Measurements from ENCODE around the gene LTBP4.

LTBP4 gene

GRCh38 chr19:40571831-40572495, 29.2 kb upstream of the LTBP4 start:
- Histone ChIP-seq H3K4me3 (ENCODE audit: insufficient read depth in 1 of 2, low read depth in 1 of 2, low read length in 2 of 2) (no peak overlapping the region), H3K23ac (ENCODE audit: low read length in 2 of 2) (no peak overlapping the region), H3K27ac (ENCODE audit: low read length, poor library complexity, severe bottlenecking) (no peak overlapping the region), H2BK12ac (ENCODE audit: low read length in 2 of 2) (no peak overlapping the region), H3K14ac (ENCODE audit: low read length in 2 of 2) (no peak overlapping the region), H3K4me1 (ENCODE audit: control insufficient read depth, insufficient read depth, low read depth, low read length) (peaks cover 22% of the 10 kb centered on the region), H2AFZ (ENCODE audit: low read depth, low read length) (no peak overlapping the region), H3K79me1 (replicated peaks; ENCODE audit: low read length, poor library complexity, severe bottlenecking) (no peaks in the 10 kb centered on the region), H2BK15ac (ENCODE audit: low read depth, poor library complexity, severe bottlenecking) (no peak overlapping the region), H3K4me2 (ENCODE audit: low read length, poor library complexity, severe bottlenecking) (no peak overlapping the region), H3K4ac (ENCODE audit: low read depth in 1 of 2, low read length in 2 of 2) (no peak overlapping the region), H3K36me3 (ENCODE audit: control insufficient read depth in 1 of 2, insufficient read depth in 2 of 2, low read depth in 1 of 2, low read length in 2 of 2) (no peaks in the 10 kb centered on the region), H2BK5ac (ENCODE audit: low read depth, low read length, poor library complexity, severe bottlenecking) (no peak overlapping the region), H3K9ac (ENCODE audit: low read length) (no peak overlapping the region), H3K27me3 (ENCODE audit: control insufficient read depth in 1 of 2, insufficient read depth in 1 of 2, low read length in 2 of 2) (peaks cover 0 to 16% of the 10 kb centered on the region in 2 experiments), H2BK120ac (ENCODE audit: low read depth, low read length) (no peak overlapping the region), H3K18ac (ENCODE audit: low read depth in 1 of 2, low read length in 2 of 2) (no peak overlapping the region), H4K91ac (ENCODE audit: low read length) (no peak overlapping the region), H4K8ac (ENCODE audit: low read length) (no peak overlapping the region), H2AK5ac (ENCODE audit: low read length, severe bottlenecking) (peak overlapping the region; percentile 56), H3K9me3 (ENCODE audit: control insufficient read depth, low read length) (no peaks in the 10 kb centered on the region)
- 77% methylated on average over 10 of the region's 10 CpGs for WGBS
- no peak for DNase-seq

DNA sequence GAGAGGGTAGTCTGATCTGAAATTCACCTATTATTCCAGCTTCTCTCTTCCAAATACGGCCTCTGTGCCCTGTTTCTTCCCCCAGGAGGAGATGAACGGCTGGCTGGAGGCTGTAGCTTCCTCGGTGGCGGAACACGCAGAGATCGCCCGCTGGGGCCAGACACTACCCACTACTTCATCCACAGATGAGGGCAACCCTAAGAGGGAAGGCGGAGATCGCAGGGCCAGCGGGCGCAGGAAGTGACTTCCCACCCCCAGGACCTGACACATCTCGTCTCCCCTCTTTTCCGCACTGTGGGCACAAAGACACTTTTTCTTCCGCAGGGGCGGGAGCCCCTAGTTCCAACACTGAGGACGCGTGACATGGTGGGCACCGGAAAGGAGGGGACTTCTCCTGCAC, 25.8 kb upstream of the LTBP4 start:
- H3K4ac ChIP-seq (ENCODE audit: low read depth in 1 of 2, low read length in 2 of 2): no peak overlapping the region
- WGBS: 59% methylated on average over 17 of the region's 18 CpGs
- peak overlapping the region in 1 of 2 experiments; percentile 21 for H2BK12ac ChIP-seq (ENCODE audit: low read length in 2 of 2)
- peak overlapping the region; percentile 83 for H4K8ac ChIP-seq (ENCODE audit: low read length)
- H2BK120ac ChIP-seq (ENCODE audit: low read depth, low read length): no peak overlapping the region
- H3K4me1 ChIP-seq (ENCODE audit: control insufficient read depth, insufficient read depth, low read depth, low read length): peaks cover 13% of the 10 kb centered on the region
- H2BK15ac ChIP-seq (ENCODE audit: low read depth, poor library complexity, severe bottlenecking): peak overlapping the region; percentile 61
- H3K4me2 ChIP-seq (ENCODE audit: low read length, poor library complexity, severe bottlenecking): no peak overlapping the region
- H3K4me3 ChIP-seq (ENCODE audit: insufficient read depth in 1 of 2, low read depth in 1 of 2, low read length in 2 of 2): no peak overlapping the region
- H3K23ac ChIP-seq (ENCODE audit: low read length in 2 of 2): no peak overlapping the region
- no peak overlapping the region for H3K9ac ChIP-seq (ENCODE audit: low read length)
- no peak overlapping the region for H3K14ac ChIP-seq (ENCODE audit: low read length in 2 of 2)
- DNase-seq: no peak
- peaks cover 7 to 17% of the 10 kb centered on the region in 2 experiments for H3K36me3 ChIP-seq (ENCODE audit: control insufficient read depth in 1 of 2, insufficient read depth in 2 of 2, low read depth in 1 of 2, low read length in 2 of 2)
- H2AFZ ChIP-seq (ENCODE audit: low read depth, low read length): peak overlapping the region; percentile 18
- no peaks in the 10 kb centered on the region for H3K9me3 ChIP-seq (ENCODE audit: control insufficient read depth, low read length)
- H3K79me1 ChIP-seq (replicated peaks; ENCODE audit: low read length, poor library complexity, severe bottlenecking): peaks cover 11% of the 10 kb centered on the region
- H2BK5ac ChIP-seq (ENCODE audit: low read depth, low read length, poor library complexity, severe bottlenecking): no peak overlapping the region
- H2AK5ac ChIP-seq (ENCODE audit: low read length, severe bottlenecking): no peak overlapping the region
- H3K27me3 ChIP-seq (ENCODE audit: control insufficient read depth in 1 of 2, insufficient read depth in 1 of 2, low read length in 2 of 2): no peaks in the 10 kb centered on the region
- no peak overlapping the region for H3K18ac ChIP-seq (ENCODE audit: low read depth in 1 of 2, low read length in 2 of 2)
- H4K91ac ChIP-seq (ENCODE audit: low read length): peak overlapping the region; percentile 55
- H3K27ac ChIP-seq (ENCODE audit: low read length, poor library complexity, severe bottlenecking): no peak overlapping the region

GRCh38 chr19:40576151-40576584, 25.0 kb upstream of the LTBP4 start:
- peak overlapping the region; percentile 15 for H3K4me2 ChIP-seq (ENCODE audit: low read length, poor library complexity, severe bottlenecking)
- peak overlapping the region; percentile 39 for H2BK120ac ChIP-seq (ENCODE audit: low read depth, low read length)
- no peaks in the 10 kb centered on the region for H3K27me3 ChIP-seq (ENCODE audit: control insufficient read depth in 1 of 2, insufficient read depth in 1 of 2, low read length in 2 of 2)
- H3K36me3 ChIP-seq (ENCODE audit: control insufficient read depth in 1 of 2, insufficient read depth in 2 of 2, low read depth in 1 of 2, low read length in 2 of 2): peaks cover 15 to 24% of the 10 kb centered on the region in 2 experiments
- H3K4me3 ChIP-seq (ENCODE audit: insufficient read depth in 1 of 2, low read depth in 1 of 2, low read length in 2 of 2): peak overlapping the region; percentile 24 to 98
- H3K27ac ChIP-seq (ENCODE audit: low read length, poor library complexity, severe bottlenecking): no peak overlapping the region
- H2BK5ac ChIP-seq (ENCODE audit: low read depth, low read length, poor library complexity, severe bottlenecking): no peak overlapping the region
- peaks cover 16% of the 10 kb centered on the region for H3K79me1 ChIP-seq (replicated peaks; ENCODE audit: low read length, poor library complexity, severe bottlenecking)
- WGBS: 4% methylated on average over 15 of the region's 22 CpGs
- H3K9ac ChIP-seq (ENCODE audit: low read length): peak overlapping the region; percentile 94
- H3K18ac ChIP-seq (ENCODE audit: low read depth in 1 of 2, low read length in 2 of 2): peak overlapping the region; percentile 45 to 88
- H3K4ac ChIP-seq (ENCODE audit: low read depth in 1 of 2, low read length in 2 of 2): peak overlapping the region in 1 of 2 experiments; percentile 54
- peak overlapping the region; percentile 75 for H2BK15ac ChIP-seq (ENCODE audit: low read depth, poor library complexity, severe bottlenecking)
- H3K14ac ChIP-seq (ENCODE audit: low read length in 2 of 2): no peak overlapping the region
- H4K8ac ChIP-seq (ENCODE audit: low read length): peak overlapping the region; percentile 38
- H2AFZ ChIP-seq (ENCODE audit: low read depth, low read length): peak overlapping the region; percentile 62
- H3K4me1 ChIP-seq (ENCODE audit: control insufficient read depth, insufficient read depth, low read depth, low read length): peaks cover 13% of the 10 kb centered on the region
- H2AK5ac ChIP-seq (ENCODE audit: low read length, severe bottlenecking): no peak overlapping the region
- DNase-seq: no peak
- H3K9me3 ChIP-seq (ENCODE audit: control insufficient read depth, low read length): no peaks in the 10 kb centered on the region
- H2BK12ac ChIP-seq (ENCODE audit: low read length in 2 of 2): peak overlapping the region in 1 of 2 experiments; percentile 10
- no peak overlapping the region for H4K91ac ChIP-seq (ENCODE audit: low read length)
- H3K23ac ChIP-seq (ENCODE audit: low read length in 2 of 2): no peak overlapping the region

GRCh38 chr19:40576585-40577451, 24.4 kb upstream of the LTBP4 start, which contains the start of gene SHKBP1:
Gene SHKBP1 (plus strand): TSS chr19:40576873. CDS start chr19:40576900, 27 bp downstream.
- Histone ChIP-seq H3K18ac (ENCODE audit: low read depth in 1 of 2, low read length in 2 of 2) (peak within 1 kb of the TSS; percentile 77 to 88), H4K91ac (ENCODE audit: low read length) (peak within 1 kb of the TSS; percentile 87), H2AFZ (ENCODE audit: low read depth, low read length) (peak within 1 kb of the TSS; percentile 62), H3K4me1 (ENCODE audit: control insufficient read depth, insufficient read depth, low read depth, low read length) (peaks cover 13% of the 10 kb centered on the region), H3K79me1 (replicated peaks; ENCODE audit: low read length, poor library complexity, severe bottlenecking) (peaks cover 16% of the 10 kb centered on the region), H2BK5ac (ENCODE audit: low read depth, low read length, poor library complexity, severe bottlenecking) (no peak within 1 kb of the TSS), H3K9ac (ENCODE audit: low read length) (peak within 1 kb of the TSS; percentile 94), H3K27me3 (ENCODE audit: control insufficient read depth in 1 of 2, insufficient read depth in 1 of 2, low read length in 2 of 2) (no peaks in the 10 kb centered on the region), H2AK5ac (ENCODE audit: low read length, severe bottlenecking) (peak within 1 kb of the TSS; percentile 8), H3K4me3 (ENCODE audit: insufficient read depth in 1 of 2, low read depth in 1 of 2, low read length in 2 of 2) (peak within 1 kb of the TSS; percentile 66 to 98), H2BK120ac (ENCODE audit: low read depth, low read length) (peak within 1 kb of the TSS; percentile 66), H3K23ac (ENCODE audit: low read length in 2 of 2) (no peak within 1 kb of the TSS), H3K27ac (ENCODE audit: low read length, poor library complexity, severe bottlenecking) (no peak within 1 kb of the TSS), H3K4me2 (ENCODE audit: low read length, poor library complexity, severe bottlenecking) (peak within 1 kb of the TSS; percentile 74), H3K9me3 (ENCODE audit: control insufficient read depth, low read length) (no peaks in the 10 kb centered on the region), H2BK15ac (ENCODE audit: low read depth, poor library complexity, severe bottlenecking) (peak within 1 kb of the TSS; percentile 75), H3K4ac (ENCODE audit: low read depth in 1 of 2, low read length in 2 of 2) (peak within 1 kb of the TSS; percentile 35 to 79), H2BK12ac (ENCODE audit: low read length in 2 of 2) (peak within 1 kb of the TSS in 1 of 2 experiments; percentile 60), H3K14ac (ENCODE audit: low read length in 2 of 2) (peak within 1 kb of the TSS in 1 of 2 experiments; percentile 35), H4K8ac (ENCODE audit: low read length) (peak within 1 kb of the TSS; percentile 71), H3K36me3 (ENCODE audit: control insufficient read depth in 1 of 2, insufficient read depth in 2 of 2, low read depth in 1 of 2, low read length in 2 of 2) (peaks cover 19 to 29% of the 10 kb centered on the region in 2 experiments)
- DNase-seq: peak; percentile 96
- under 1% methylated on average over 38 of the region's 55 CpGs for WGBS
